Thyroid gland (tissue), 4 donors: ENCODE data around the gene MGLL. TPM values are rescaled to one million over a fixed set of nuclear protein-coding genes. Genes with fewer than 3 reads are reported as not detected.
A peak's percentile ranks its signal among the peaks of the same experiment; 100 is the strongest.

ENCODE experiments used
- DNase-seq, 2 donors: peaks; one replicate each; pipeline ENCODE4 v3.0.0-alpha.2; 2019
- H3K27ac ChIP-seq, 3 donors: fragments of 200-600 bp; sonication (generic); 1 replicate in 2 of 3; 2 replicates in 1 of 3; pipeline ENCODE4 v1.5.1; 2016 to 2019; ENCODE audit warnings: mild to moderate bottlenecking in 1 of 3, moderate library complexity in 1 of 3
- H3K27me3 ChIP-seq: fragments of 200-600 bp; sonication (generic); one replicate; pipeline ENCODE4 v1.5.1; 2019
- H3K36me3 ChIP-seq, 2 donors: fragments of 200-600 bp; sonication (generic); one replicate each; pipeline ENCODE4 v1.5.1; 2016 to 2019
- H3K4me1 ChIP-seq, 2 donors: fragments of 200-600 bp; sonication (generic); one replicate each; pipeline ENCODE4 v1.5.1; 2017 to 2019
- H3K4me3 ChIP-seq, 3 donors: fragments of 200-600 bp; sonication (generic); replicated peaks in 1 of 3; 1 replicate in 2 of 3; 2 replicates in 1 of 3; pipeline ENCODE4 v1.5.1; 2016; ENCODE audit warnings: mild to moderate bottlenecking in 1 of 3
- H3K9me3 ChIP-seq: fragments of 200-600 bp; sonication (generic); one replicate; pipeline ENCODE4 v1.5.1; 2017
- POLR2A ChIP-seq, 2 donors: fragments of 450-650 bp; IDR thresholded peaks; one replicate each; pipeline ENCODE4 v1.6.1; 2017; ENCODE audit warnings: antibody characterized with exemption in 2 of 2, mild to moderate bottlenecking in 2 of 2, moderate library complexity in 1 of 2
- WGBS, 2 donors: methylation state at CpG; one replicate each; pipeline ENCODE4 v1.1.5; 2017; 5-methylcytosine and 5-hydroxymethylcytosine counted together
- intact Hi-C: fragments of 100-400 bp; cut with DNase I; formaldehyde crosslinking; loops from one replicate; pipeline ENCODE4 v1.15.1; 2023
- total RNA-seq, 4 donors: library from RNA; depleted of rRNA; stranded (reverse); fragments of >200 nt; gene quantifications; one replicate each; pipeline ENCODE4 v1.2.3, GENCODE V29; 2016
- TF ChIP-seq, protein P1 (sequence below), 6 experiments: fragments of 200-600 bp in 3 of 6; fragments of 450-650 bp in 3 of 6; sonication (generic) in 3 of 6; IDR thresholded peaks; one replicate each; pipeline ENCODE4 v1.5.1; 2016 to 2019; ENCODE audit warnings: antibody characterized with exemption in 6 of 6, mild to moderate bottlenecking in 2 of 6, inconsistent platforms in 1 of 6, moderate library complexity in 1 of 6

The MGLL gene
- total RNA-seq, 4 donors from 2014 or later = 12.4 to 24.7 (median 18.4) TPM

DNA sequence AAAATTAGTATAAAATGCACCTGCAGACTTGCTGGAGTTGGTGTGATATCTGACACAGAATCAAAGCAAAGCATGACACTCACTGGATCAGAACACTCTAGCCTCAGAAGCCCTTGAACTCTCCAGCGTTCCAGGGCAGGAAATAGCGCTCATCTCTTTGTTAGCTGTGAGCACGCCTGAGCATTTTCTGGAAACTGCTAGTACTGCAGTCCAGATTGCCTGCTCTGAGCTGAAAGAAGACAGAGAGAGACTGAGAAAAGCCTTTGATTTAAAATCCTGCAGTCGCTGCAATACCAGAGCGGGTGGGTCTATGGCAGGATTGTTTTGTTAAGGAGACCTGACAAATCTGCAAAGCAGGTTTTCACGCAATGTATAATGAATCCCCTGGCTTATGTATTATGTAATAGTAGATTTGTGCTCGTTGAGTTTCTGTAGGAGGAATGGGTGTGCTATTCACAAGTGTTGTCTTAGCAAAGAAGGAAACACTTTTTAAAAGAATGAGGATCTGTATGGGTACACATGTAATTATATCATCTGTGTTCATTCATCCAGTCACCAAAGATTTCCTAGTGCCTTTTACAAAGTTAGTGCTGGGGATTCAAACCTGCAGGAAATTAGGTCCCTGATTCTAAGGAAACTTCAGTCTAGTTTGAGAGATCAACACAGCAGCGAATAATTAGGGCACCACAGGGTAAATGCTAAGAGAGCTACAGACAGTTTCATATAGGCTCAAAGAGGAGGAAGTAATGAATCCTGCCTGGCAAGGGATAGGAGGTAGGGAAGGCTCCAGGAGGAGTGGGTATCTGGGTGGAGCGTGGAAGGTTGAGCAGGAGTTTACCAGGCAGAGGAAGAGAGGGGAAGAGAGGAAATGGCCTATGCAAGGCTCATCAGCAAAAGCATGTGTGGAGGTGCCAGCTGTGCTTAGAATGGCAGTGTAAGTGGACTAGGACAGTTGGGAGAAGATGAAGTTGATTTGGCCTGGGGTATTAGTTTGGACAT, 26.1 kb upstream of the MGLL start:
- H3K4me3 ChIP-seq = no peak overlapping the region
- peak overlapping the region in 1 of 3 donors; percentile 50 for H3K27ac ChIP-seq
- TF ChIP-seq, protein P1, sequence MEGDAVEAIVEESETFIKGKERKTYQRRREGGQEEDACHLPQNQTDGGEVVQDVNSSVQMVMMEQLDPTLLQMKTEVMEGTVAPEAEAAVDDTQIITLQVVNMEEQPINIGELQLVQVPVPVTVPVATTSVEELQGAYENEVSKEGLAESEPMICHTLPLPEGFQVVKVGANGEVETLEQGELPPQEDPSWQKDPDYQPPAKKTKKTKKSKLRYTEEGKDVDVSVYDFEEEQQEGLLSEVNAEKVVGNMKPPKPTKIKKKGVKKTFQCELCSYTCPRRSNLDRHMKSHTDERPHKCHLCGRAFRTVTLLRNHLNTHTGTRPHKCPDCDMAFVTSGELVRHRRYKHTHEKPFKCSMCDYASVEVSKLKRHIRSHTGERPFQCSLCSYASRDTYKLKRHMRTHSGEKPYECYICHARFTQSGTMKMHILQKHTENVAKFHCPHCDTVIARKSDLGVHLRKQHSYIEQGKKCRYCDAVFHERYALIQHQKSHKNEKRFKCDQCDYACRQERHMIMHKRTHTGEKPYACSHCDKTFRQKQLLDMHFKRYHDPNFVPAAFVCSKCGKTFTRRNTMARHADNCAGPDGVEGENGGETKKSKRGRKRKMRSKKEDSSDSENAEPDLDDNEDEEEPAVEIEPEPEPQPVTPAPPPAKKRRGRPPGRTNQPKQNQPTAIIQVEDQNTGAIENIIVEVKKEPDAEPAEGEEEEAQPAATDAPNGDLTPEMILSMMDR (IDR thresholded peaks at IDR 0.05) = peak in 3 of 6 experiments; percentile 17 to 39 (median 21)
- TF ChIP-seq POLR2A (IDR thresholded peaks at IDR 0.05) = no peak
- intact Hi-C loops = no loop called here
- peaks cover 0 to 6% of the 10 kb centered on the region in 2 donors for H3K4me1 ChIP-seq
- H3K36me3 ChIP-seq = no peaks in the 10 kb centered on the region
- no peaks in the 10 kb centered on the region for H3K9me3 ChIP-seq
- 37 to 52% methylated on average over 9 of the region's 9 CpGs for WGBS, 2 donors
- peak; percentile 41 to 51 for DNase-seq
- H3K27me3 ChIP-seq = no peaks in the 10 kb centered on the region

DNA sequence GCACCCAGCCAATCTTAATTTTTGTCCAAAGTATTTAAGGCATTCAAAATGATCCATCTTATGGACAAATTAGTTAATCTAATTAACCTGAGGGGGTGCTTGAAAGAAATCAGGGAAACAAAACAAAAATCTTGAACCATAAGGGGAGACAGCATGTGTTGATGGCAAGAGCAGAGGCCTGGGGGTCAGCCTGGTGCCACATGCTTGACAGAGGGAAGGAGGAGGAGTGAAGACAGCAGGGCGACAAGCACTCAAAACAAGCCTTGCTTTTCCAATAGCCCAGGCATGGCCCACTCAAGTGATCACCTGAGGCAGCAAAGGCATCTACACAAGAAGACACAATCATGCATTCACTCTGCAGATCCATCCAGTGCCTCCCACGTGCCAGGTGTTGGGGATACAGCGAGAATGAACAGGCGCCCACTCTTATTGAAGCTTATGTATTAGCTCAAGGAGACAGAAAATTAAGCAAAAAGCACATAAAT, 25.0 kb upstream of the MGLL start:
- Histone ChIP-seq H3K27me3 (no peaks in the 10 kb centered on the region), H3K4me3 (no peak overlapping the region), H3K9me3 (no peaks in the 10 kb centered on the region), H3K4me1 (peaks cover 0 to 6% of the 10 kb centered on the region in 2 donors), H3K36me3 (no peaks in the 10 kb centered on the region), H3K27ac (no peak overlapping the region)
- intact Hi-C loops = no loop called here
- no peak for TF ChIP-seq POLR2A (IDR thresholded peaks at IDR 0.05)
- TF ChIP-seq, protein P1 (IDR thresholded peaks at IDR 0.05) = no peak
- 74 to 85% methylated on average over 4 of the region's 4 CpGs for WGBS, 2 donors
- peak in 1 of 2 donors; percentile 10 for DNase-seq

DNA sequence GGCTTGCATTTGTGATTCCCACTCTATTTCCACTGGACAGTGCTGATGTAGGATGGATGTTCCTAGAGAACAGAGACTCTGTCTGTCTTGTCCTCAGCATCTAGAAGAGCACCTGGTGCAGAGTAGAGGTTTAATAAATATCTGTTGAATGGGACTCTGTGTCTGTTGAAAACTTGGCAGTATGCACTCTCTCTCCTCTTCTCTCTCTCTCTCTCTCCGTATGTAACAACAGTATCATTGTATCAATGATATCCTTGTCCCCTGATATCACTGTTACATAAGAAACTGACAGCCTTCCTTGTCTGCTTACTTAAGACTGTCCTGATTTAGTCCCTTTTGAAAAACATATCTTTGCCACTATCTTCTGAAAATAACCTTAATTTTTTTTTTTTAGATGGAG, 24.3 kb upstream of the MGLL start:
- WGBS, 2 donors = 83 to 84% methylated on average over 1 of the region's 1 CpG
- peaks cover 0 to 6% of the 10 kb centered on the region in 2 donors for H3K4me1 ChIP-seq
- intact Hi-C loops = no loop called here
- no peaks in the 10 kb centered on the region for H3K9me3 ChIP-seq
- TF ChIP-seq POLR2A (IDR thresholded peaks at IDR 0.05) = no peak
- TF ChIP-seq, protein P1 (IDR thresholded peaks at IDR 0.05) = no peak
- no peak overlapping the region for H3K27ac ChIP-seq
- H3K4me3 ChIP-seq = no peak overlapping the region
- H3K27me3 ChIP-seq = no peaks in the 10 kb centered on the region
- DNase-seq = no peak
- no peaks in the 10 kb centered on the region for H3K36me3 ChIP-seq

DNA sequence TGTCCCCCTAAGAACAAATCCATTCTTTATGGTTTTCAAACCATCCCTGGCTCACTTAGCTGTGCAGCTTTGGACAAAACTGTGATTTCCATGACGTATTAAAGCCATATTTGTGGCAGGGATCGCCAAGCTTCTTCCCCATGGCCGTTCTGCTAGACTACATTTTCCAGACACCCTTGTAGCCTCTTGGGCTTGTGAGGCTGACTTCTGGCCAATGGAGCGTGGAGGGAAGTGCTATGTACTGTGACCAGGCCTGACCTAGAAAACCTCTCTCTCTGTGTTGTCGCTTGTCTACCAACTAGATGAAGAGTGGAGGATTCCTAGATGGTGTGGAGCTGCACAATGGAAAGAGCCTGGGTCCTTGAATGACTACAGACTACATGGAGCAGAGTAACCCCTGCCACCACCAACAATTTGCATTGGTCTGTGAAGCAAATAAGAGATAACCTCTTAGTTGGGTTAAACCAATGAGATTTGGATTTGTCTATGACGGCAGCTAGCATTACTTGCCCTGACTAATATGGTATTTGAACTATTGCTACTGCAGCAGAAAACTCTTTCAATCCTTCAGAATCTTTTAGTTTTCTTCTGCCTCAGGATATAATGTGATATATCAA, 22.1 kb upstream of the MGLL start:
- no peak overlapping the region for H3K4me3 ChIP-seq

More for the DNA sequence above, 22.1 kb upstream of the MGLL start:
- intact Hi-C loops = no loop called here
- no peaks in the 10 kb centered on the region for H3K9me3 ChIP-seq
- peaks cover 0 to 6% of the 10 kb centered on the region in 2 donors for H3K4me1 ChIP-seq
- 53 to 56% methylated on average over 6 of the region's 6 CpGs for WGBS, 2 donors
- DNase-seq = peak in 1 of 2 donors; percentile 20
- no peaks in the 10 kb centered on the region for H3K27me3 ChIP-seq
- H3K27ac ChIP-seq = no peak overlapping the region
- H3K36me3 ChIP-seq = no peaks in the 10 kb centered on the region
- no peak for TF ChIP-seq POLR2A (IDR thresholded peaks at IDR 0.05)
- TF ChIP-seq, protein P1 (IDR thresholded peaks at IDR 0.05) = no peak
